Heart left ventricle (tissue), 13 donors: ENCODE data around the gene GREB1.

Source experiments
- CTCF ChIP-seq, 12 donors: fragments of 200-600 bp; sonication (generic) in 4 of 12; IDR thresholded peaks; one replicate each; pipeline versions ENCODE4 v1.5.0 to v1.8.0; 2018 to 2022; ENCODE audit warnings: antibody characterized with exemption in 12 of 12, mild to moderate bottlenecking in 5 of 12
- POLR2A ChIP-seq, 2 donors: fragments of 450-650 bp; IDR thresholded peaks; one replicate each; pipeline ENCODE4 v1.6.1; 2017; ENCODE audit warnings: antibody characterized with exemption in 2 of 2, mild to moderate bottlenecking in 2 of 2, moderate library complexity in 2 of 2
- donor health status: ischemic (EF 13 %, LVEDD 7.1; RV severe dilation, severe dysfunction).
- donor health status: DM: no; HTN: yes; CAD: no.
- donor health status: DM: no; HTN: no; CAD: no.
- donor health status: ischemic (EF 25% LVEDD 6.9; RV normal size, moderate dysfunction).
- donor health status: ischemic (EF 25% LVEDD 5.7; RV mildly dilated, moderate dysfunction).
- donor health status: ischemic (EF 35%, LVEDD 5.7; RV mildly dilated, moderate dysfunction).
- donor health status: nonischemic (EF 11% LVEDD 7.7; RV severe dilation, severe dysfunction).
- donor health status: DM: yes; HTN: yes; CAD: no.
- donor health status: PGD.
- donor health status: ischemic (EF 29% LVEDD 5.4; RV normal size, mild dysfunction).
- donor health status: nonischemic (EF 23%, LVEDD 6.1; RV moderate dilation, normal function).

DNA sequence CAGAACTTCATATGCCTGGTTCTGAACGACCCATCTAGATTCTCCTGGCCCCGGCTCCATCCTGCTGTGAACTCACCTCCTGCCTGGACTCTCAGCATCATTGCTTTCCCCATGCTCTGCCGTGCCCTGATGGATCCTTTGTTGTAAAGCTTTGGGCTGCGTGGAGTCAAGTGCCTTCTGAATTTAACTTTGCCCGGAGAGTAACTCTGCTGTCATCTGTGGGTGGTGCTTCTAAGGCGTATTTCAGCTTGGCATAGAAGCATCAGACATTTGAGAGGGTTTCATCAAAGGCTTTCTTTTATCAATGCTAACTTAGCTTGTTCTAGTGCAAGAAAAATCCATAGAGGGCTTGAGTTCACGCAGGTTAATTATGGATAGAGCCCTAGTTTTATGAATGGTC, 8.1 kb upstream of the GREB1 start:
- TF ChIP-seq CTCF (IDR thresholded peaks at IDR 0.05) (no peak), POLR2A (IDR thresholded peaks at IDR 0.05) (no peak)
